ENCODE data around the gene EPHA3.

EPHA3 gene

GRCh38 chr3:89234620-89235019 lies 127.2 kb downstream of the EPHA3 start:
- DNase-seq: no peak

DNA sequence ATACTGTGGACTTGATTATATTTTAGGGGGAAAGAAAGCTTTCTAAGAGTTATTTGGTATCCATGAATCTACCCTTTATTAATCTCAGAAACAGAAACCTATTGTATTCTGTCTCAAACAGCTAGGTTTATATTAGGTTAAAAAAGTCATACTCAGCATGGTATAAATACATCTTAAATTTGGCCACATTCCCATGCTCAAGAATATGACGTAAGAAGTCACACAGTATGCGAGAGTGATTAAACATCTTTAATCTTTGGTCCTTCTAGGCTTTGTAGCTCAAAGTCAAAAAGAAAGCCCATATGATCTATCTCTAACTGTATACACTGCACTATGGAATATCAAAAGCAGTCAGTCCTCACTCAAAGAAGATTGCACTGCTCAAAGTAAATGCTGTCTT lies 131.4 kb downstream of the EPHA3 start:
- no peak for DNase-seq

- no peak for DNase-seq
Measured at GRCh38 chr3:89239774-89240173, 132.4 kb downstream of the EPHA3 start.

GRCh38 chr3:89245612-89246011 lies 138.2 kb downstream of the EPHA3 start:
- no peak for DNase-seq

GRCh38 chr3:89246326-89246725 lies 138.9 kb downstream of the EPHA3 start:
- DNase-seq: no peak

- DNase-seq: no peak
Measured at GRCh38 chr3:89250742-89251141, 143.3 kb downstream of the EPHA3 start.

DNA sequence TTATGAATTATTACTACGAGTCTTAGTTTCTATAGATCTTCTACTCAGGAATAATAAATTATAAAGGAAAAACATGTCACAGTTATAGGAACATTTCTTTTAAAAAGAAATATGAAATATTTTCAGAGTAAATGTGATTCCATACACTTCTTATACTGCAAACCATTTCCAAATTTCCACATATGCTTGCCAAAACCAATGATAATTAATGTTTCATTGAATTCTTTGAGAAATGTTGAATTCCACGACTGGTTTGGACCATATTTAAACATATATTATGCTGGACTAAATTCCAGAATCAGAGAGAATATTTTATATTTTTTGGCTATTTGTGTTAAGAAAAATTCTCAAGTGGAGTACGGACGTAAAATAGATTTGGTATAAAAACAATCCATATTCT lies 144.6 kb downstream of the EPHA3 start:
- no peak for DNase-seq

DNA sequence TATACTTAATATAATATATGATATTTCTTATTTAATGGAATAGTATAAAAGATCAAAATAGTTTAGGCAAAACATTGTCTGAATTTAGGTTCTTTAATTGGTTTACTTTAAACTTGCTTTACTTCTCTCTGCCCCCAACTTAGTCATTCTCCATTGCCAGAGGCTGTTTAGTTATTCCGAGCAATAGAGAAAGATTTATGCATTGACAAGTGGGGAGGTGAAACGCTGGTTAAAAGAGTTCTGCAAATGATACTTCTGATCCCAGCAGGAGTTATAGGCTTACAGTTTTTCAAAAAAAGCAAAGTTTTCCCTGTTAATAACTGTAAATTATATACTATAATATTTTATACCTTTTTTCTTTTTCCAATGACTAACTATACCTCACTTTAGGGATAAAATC lies 145.4 kb downstream of the EPHA3 start:
- DNase-seq: no peak

DNA sequence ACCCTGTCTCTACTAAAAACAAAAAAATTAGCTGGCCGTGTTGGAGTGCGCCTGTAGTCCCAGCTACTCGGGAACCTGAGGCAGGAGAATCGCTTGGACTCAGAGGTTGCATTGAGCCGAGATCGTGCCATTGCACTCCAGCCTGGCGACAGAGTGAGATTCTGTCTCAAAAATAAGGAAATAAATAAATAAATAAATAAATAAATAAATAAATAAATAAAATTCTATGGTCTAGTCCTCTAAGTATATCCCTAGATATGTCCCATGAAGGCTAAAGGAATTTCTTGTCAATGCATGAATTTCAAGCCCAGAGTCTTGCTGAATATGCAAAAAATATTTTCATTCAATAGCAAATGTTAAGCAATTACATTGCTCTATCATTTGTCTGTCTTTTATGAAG lies 149.0 kb downstream of the EPHA3 start:
- DNase-seq: no peak

DNA sequence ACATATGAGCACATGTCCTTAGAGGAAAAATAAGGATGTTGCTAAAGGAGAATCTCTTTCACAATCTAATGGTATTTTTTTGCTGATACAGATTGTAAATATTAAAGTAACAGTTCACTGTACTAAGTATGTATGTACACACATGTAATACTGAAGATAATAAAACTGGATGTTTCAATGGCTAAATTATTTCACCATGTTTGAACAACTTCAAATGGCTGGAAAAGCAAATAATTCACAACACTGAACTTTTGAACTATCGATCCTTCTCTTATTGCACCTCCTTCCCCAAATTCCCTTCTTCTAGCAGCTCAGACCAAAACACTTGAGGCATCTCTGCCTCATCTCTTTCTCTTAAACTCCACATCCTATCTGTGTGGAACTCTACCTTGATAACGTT lies 149.5 kb downstream of the EPHA3 start:
- no peak for DNase-seq

DNA sequence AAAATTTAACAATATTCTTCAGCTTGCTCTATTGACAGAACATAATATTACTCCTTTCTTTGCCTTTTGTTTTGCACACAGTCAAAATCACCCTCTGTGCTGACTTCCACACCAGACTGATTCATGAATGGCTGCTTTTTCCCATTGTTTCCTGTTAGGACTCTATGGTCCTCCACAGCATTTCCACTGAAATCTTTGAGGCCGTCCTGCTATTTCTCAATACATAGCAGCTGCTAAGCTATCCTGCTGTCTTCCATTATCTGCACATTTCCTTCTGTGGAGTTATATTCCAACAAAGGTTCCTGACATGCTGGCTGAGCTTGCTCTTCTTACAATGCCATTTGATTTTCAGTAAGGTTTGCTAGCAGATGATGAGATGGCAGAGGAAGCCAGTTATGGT lies 153.3 kb downstream of the EPHA3 start:
- DNase-seq: no peak

GRCh38 chr3:89261673-89262072 lies 154.3 kb downstream of the EPHA3 start:
- DNase-seq: no peak

DNA sequence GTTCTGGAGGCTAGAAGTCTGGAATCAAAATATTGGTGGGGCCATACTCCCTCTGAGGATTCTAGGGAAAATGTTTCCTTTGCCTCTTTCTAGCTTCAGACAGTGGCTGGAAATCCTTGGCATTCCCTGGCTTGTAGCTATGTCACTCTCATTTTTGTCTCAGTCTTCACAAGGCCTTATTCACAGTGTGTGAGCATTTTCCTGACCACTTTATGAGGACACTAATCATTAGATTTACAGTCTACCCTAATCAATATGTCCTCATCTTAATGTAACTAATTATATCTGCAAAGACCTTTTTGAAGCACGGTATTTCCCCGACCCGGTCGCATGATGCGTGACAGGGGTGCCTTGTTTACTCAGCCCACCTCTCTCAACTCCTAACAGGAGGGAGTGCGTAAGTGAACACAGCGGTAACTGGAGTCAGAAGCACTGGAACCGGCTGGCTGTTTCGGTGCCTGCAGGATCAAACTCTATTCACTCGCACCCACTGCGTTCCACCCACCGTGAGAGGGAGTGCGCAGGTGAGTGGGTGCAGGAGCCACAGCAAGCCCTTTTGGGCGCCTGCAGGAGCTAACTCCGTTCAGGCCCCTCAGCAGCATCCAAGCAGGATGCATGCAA lies 155.0 kb downstream of the EPHA3 start:
- no peak for DNase-seq

- DNase-seq: no peak
Measured at GRCh38 chr3:89264037-89264560, 156.7 kb downstream of the EPHA3 start.

- no peak for DNase-seq
Measured at GRCh38 chr3:89266074-89266473, 158.7 kb downstream of the EPHA3 start.

DNA sequence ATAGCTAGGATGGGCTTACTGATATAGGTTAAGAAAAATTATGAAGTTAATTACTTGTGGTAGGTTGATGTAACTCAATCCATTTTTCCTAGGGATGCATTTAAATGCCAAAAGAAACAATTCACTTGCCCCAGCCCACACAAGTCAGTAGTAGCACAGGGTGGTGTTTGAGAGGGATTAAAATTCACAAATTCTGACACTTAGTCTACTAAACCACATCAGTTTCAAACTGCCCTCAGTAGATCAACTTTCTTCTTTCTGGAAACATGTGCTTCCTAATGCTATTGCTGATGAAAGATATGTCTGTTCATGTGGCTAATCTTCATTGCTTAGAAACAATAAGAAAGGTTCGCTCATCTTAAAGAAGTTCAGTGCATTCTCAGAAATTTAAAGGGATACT lies 160.6 kb downstream of the EPHA3 start:
- no peak for DNase-seq

DNA sequence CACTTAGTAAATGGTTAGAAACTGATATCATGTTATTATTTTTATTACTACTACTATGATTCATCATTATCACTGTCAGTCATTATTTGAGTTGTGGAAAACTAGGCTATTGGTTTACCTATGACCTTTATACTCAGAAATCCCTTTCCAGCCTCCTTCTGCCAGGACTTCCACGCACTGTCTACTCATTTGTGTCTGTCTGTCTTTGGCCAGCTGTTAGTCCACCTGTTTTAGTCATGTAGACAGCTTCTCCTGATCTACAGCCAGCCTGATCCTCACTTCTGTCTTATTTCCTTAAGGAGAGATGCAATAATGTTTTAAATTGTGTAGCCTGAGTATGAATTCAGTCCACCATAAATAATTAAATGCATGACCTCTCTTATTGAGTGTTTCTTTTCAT lies 162.8 kb downstream of the EPHA3 start:
- DNase-seq: no peak

DNA sequence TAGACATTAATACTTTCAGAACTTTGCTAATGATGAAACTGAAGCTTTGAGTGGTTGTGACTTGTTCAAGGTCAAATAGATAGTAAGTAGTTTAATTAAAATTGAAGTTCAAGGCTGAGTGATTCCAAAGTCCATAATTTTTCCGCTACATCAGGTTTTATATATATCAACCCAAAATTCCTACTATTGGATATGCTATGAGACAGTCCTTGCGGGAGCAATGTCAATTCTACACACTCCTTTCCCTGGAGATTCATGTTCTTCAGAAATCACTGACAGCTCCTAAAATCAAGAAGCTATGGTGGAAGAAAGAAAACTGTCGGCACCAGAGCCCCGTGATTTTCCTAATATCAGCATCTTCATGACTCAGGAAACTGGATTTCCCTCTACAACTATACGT lies 167.6 kb downstream of the EPHA3 start:
- no peak for DNase-seq

DNA sequence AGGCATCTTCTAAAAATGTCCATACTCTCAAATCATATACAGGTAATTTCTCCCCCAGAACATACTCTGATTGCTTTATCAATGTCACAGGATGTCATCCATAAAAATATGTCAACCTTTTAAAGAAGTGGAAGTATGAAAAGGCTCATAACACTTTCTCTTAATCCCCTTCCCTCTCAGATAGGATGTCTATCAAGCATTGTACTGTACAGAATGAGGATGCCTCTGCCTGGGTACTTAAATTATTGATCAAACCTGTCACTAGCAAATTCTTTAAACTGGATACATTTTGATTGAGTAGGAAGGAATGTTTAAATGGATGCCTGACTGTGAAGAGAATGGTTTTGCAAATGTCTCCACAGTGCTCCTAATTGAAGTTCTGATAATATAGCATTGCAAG lies 168.7 kb downstream of the EPHA3 start:
- DNase-seq: no peak

DNA sequence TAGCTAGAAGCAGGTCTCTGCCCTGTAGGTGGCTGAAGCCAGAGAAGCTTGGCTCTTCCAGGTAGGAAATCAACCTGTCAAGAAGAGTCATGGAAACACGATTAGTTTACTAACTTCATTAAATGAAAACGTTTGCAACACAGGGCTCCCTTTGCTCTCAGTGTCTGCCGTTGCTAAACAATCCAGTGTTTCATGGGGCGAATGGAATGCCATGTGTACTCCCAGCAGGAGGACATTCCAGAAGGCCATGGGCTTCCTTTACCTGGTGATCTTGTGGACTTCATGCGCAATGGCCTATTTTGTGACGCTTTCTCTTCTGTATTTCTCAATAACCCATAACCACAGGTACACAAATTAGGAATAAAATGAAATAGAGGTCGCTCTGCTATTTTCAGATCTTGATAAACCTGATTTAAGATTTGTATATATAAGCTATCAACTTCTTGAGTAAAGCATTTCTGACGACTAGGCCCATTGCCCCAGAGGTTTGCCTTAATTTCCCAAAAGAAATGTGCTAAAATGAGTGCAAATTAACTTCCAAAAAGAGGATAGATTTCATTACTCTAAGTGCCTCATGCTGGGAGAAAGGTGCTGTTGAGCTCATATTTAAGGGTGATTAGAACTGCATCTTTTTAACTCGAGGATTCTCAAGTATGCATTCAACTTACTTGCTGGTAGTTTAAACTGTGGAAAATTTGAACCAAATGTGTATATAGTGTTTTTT lies 171.0 kb downstream of the EPHA3 start:
- DNase-seq: no peak

DNA sequence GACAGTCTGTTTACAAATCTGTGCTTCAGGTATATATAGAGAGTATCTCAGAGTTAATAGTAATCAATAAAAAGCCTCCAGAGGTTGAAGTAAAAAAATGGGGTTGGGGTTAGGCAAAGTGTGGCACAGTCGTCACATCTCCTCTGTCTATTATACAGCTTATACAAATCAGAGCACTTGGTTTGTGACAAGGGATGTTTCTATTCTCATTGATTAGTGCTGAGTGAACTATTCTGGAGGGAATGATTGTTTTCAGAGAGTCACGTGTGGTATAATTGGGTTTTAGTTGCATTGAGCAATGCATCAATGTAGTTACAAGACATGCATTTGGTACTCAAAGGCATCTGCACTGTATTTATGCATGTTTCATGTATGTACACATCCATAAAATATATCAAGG lies 172.9 kb downstream of the EPHA3 start:
- DNase-seq: no peak

DNA sequence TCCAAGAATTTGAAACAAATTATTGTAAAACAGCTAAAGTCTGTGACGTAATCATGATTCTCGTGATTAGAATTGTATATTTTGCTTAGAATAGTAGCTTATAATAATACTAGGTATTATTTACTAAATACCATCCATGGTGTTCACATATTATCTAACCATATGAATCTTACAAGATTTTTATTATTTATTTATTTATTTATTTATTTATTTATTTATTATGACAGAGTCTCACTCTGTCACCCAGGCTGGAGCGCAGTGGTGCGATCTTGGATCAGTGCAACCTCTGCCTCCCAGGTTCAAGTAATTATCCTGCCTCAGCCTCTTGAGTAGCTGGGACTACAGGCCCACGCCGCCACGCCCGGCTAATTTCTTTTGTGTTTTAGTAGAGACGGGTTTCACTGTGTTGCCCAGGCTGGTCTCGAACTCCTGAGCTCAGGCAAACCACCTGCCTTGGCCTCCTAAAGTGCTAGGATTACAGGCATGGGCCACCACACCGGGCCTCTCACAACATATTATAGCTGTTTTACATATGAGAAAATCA lies 173.5 kb downstream of the EPHA3 start:
- DNase-seq: no peak

GRCh38 chr3:89287902-89288508 lies 180.6 kb downstream of the EPHA3 start:
- DNase-seq: no peak

- no peak for DNase-seq
Measured at GRCh38 chr3:89289574-89290190, 182.3 kb downstream of the EPHA3 start.
